HepG2 (cell line): ENCODE results near the gene IGFN1. TPM values are rescaled to one million over a fixed set of nuclear protein-coding genes. Genes with fewer than 3 reads are reported as not detected.

Experiments
- ATAC-seq: fragments of 200-7000 bp; cut with Tn5 transposase; 3 replicates; pipeline ENCODE4 v1.9.1; 2020; ENCODE audit warnings: mild to moderate bottlenecking, moderate library complexity
- BruUV-seq: library from RNA; stranded (reverse); fragments of 400-500 nt; replicated peaks from 2 replicates; lab custom pipeline; 2021; lab: Mats Ljungman, UMichigan
- CTCF ChIA-PET: fragments of 300-600 bp; formaldehyde crosslinking; extraction: SDS; loops from one replicate; lab custom pipeline; 2021; ENCODE audit warnings: low total read pairs, inconsistent platforms, low intra/inter-chr PET ratio; lab: Yijun Ruan, JAX
- POLR2A ChIA-PET: fragments of 350-600 bp; sonication (Branson Sonifier 250); formaldehyde crosslinking; loops from one replicate; lab custom pipeline; 2020; ENCODE audit warnings: antibody characterized with exemption, inconsistent platforms; lab: Yijun Ruan, JAX
- DNase-seq: peaks from one replicate; pipeline ENCODE4 v3.0.0-alpha.2; 2015; ENCODE audit warnings: low spot score
- FAIRE-seq: peaks from 3 replicates; lab custom pipeline; 2011; peaks lifted over from hg19 to GRCh38; lab: Jason Lieb, UNC
- H2AFZ ChIP-seq: one replicate; pipeline ENCODE4 v1.6.1; 2011; ENCODE audit warnings: low read length, inconsistent platforms
- H3K27ac ChIP-seq: fragments of 300-600 bp; 3 replicates; pipeline ENCODE4 v1.8.0; 2011; ENCODE audit warnings: mixed run types, mild to moderate bottlenecking, mixed read lengths, low read length, inconsistent platforms; ENCODE audit not compliant: insufficient read depth; ENCODE audit errors: extremely low read length
- H3K27me3 ChIP-seq, 2 experiments: fragments of 200-600 bp in 1 of 2; 2 replicates in 1 of 2; 3 replicates in 1 of 2; pipeline versions ENCODE4 v1.6.0 to v1.8.0; 2011; ENCODE audit warnings: low read length in 2 of 2, mild to moderate bottlenecking in 2 of 2, moderate library complexity in 2 of 2, inconsistent platforms in 1 of 2; ENCODE audit not compliant: insufficient read depth in 2 of 2, control insufficient read depth in 1 of 2
- H3K36me3 ChIP-seq, 2 experiments: fragments of 200-600 bp in 1 of 2; replicated peaks in 1 of 2; 2 replicates in 1 of 2; 3 replicates in 1 of 2; pipeline versions ENCODE4 v1.5.1 to v1.8.0; 2011; ENCODE audit warnings: low read length in 2 of 2, inconsistent platforms in 1 of 2; ENCODE audit not compliant: insufficient read depth in 2 of 2, control insufficient read depth in 1 of 2
- H3K4me1 ChIP-seq: 2 replicates; pipeline ENCODE4 v1.5.1; 2012; ENCODE audit warnings: low read length, inconsistent platforms; ENCODE audit not compliant: insufficient read depth
- H3K4me2 ChIP-seq: 2 replicates; pipeline ENCODE4 v1.6.0; 2011; ENCODE audit warnings: low read depth, low read length, inconsistent platforms
- H3K4me3 ChIP-seq, 3 experiments: fragments of 200-600 bp in 1 of 3; sonication (generic), shearing (Covaris generic) in 1 of 3; replicated peaks in 1 of 3; 2 replicates each; pipeline ENCODE4 v1.5.1; 2011 to 2016; ENCODE audit warnings: low read length in 3 of 3, inconsistent platforms in 2 of 3, low read depth in 2 of 3, mild to moderate bottlenecking in 2 of 3, control low read depth in 1 of 3, mixed read lengths in 1 of 3; ENCODE audit not compliant: insufficient read depth in 1 of 3
- H3K79me2 ChIP-seq: one replicate; pipeline ENCODE4 v1.6.1; 2011; ENCODE audit warnings: low read length, inconsistent platforms; ENCODE audit not compliant: insufficient read depth
- H3K9ac ChIP-seq: 2 replicates; pipeline ENCODE4 v1.6.0; 2011; ENCODE audit warnings: mild to moderate bottlenecking, low read depth, low read length, inconsistent platforms; ENCODE audit not compliant: insufficient read depth
- H3K9me3 ChIP-seq: 2 replicates; pipeline ENCODE4 v1.5.1; 2012; ENCODE audit warnings: mild to moderate bottlenecking, low read length
- H4K20me1 ChIP-seq: 2 replicates; pipeline ENCODE4 v1.6.0; 2011; ENCODE audit warnings: inconsistent platforms, mild to moderate bottlenecking, low read length, moderate library complexity; ENCODE audit not compliant: insufficient read depth
- ARNTL ChIP-seq: sonication (generic); formaldehyde crosslinking; IDR thresholded peaks from 2 replicates; pipeline ENCODE4 v1.4.0; 2020; ENCODE audit warnings: mild to moderate bottlenecking, missing genetic modification reagents
- BHLHE40 ChIP-seq: IDR thresholded peaks from 2 replicates; pipeline ENCODE4 v1.6.1; 2011; ENCODE audit warnings: low read length, improper control_type of control experiment
- HNRNPL ChIP-seq: fragments of 200-400 bp; formaldehyde crosslinking; IDR thresholded peaks from 2 replicates; pipeline ENCODE4 v1.6.1; 2017; ENCODE audit warnings: mild to moderate bottlenecking, low read depth, low read length
- SNAI1 ChIP-seq: sonication (generic); formaldehyde crosslinking; IDR thresholded peaks from 2 replicates; pipeline ENCODE4 v1.5.0; 2020; ENCODE audit warnings: mild to moderate bottlenecking, missing genetic modification reagents, borderline replicate concordance
- U2AF1 ChIP-seq: fragments of 200-400 bp; formaldehyde crosslinking; optimal IDR thresholded peaks from 2 replicates; pipeline ENCODE3; 2017; ENCODE audit warnings: mild to moderate bottlenecking, low read depth, low read length
- ZMYM3 ChIP-seq: sonication (generic); formaldehyde crosslinking; IDR thresholded peaks from 2 replicates; pipeline ENCODE4 v1.5.1; 2020; ENCODE audit warnings: mild to moderate bottlenecking, missing genetic modification reagents
- ZNF276 ChIP-seq: sonication (generic); formaldehyde crosslinking; IDR thresholded peaks from 2 replicates; pipeline ENCODE4 v1.4.0; 2020; ENCODE audit warnings: mild to moderate bottlenecking, low read depth, missing genetic modification reagents
- ZNF367 ChIP-seq: sonication (generic); formaldehyde crosslinking; IDR thresholded peaks from 2 replicates; pipeline ENCODE4 v1.4.0; 2020; ENCODE audit warnings: missing genetic modification reagents, borderline replicate concordance
- ZNF451 ChIP-seq: sonication (generic); formaldehyde crosslinking; IDR thresholded peaks from 2 replicates; pipeline ENCODE4 v1.5.0; 2020; ENCODE audit warnings: mild to moderate bottlenecking, missing genetic modification reagents
- ZSCAN9 ChIP-seq: IDR thresholded peaks from 2 replicates; pipeline ENCODE4 v1.6.1; 2016; ENCODE audit warnings: borderline replicate concordance
- WGBS: methylation state at CpG from one replicate; pipeline ENCODE4 v1.1.6; 2017; ENCODE audit warnings: low lambda C conversion rate; 5-methylcytosine and 5-hydroxymethylcytosine counted together
- in situ Hi-C: cut with HindIII; loops from 2 replicates; pipeline ENCODE4 v1.10.0; 2017; ENCODE audit warnings: low pct_unique_long_range_greater_than_20kb; ENCODE audit not compliant: extremely low pct_ligation_motif_present
- intact Hi-C: fragments of 100-400 bp; cut with micrococcal nuclease; formaldehyde crosslinking; loops from one replicate; pipeline ENCODE4 v1.10.0; 2022; ENCODE audit not compliant: unreplicated experiment
- polyA plus RNA-seq, 8 experiments: library from polyadenylated mRNA; depleted of rRNA in 3 of 8; stranded (reverse) in 7 of 8; unstranded in 1 of 8; fragments of >200 nt; fragmentation: Illumina TruSeq in 4 of 8; extraction: Trizol in 4 of 8; gene quantifications; 2 replicates each; pipeline versions ENCODE4 v1.2.1 to v1.2.3, GENCODE V29; 2011 to 2016; ENCODE audit warnings: low read depth in 4 of 8, missing spikeins in 1 of 8, mixed read lengths in 1 of 8; ENCODE audit not compliant: insufficient read depth in 1 of 8
- total RNA-seq, 5 experiments: library from RNA; depleted of rRNA; stranded (reverse); fragments of >200 nt; fragmentation: Illumina TruSeq; extraction: Trizol; gene quantifications; 2 replicates each; pipeline ENCODE4 v1.2.3, GENCODE V29; 2016; ENCODE audit warnings: low read depth in 1 of 5
- TF ChIP-seq, protein P1 (sequence below): sonication (generic); formaldehyde crosslinking; IDR thresholded peaks from 2 replicates; pipeline ENCODE4; 2020; ENCODE audit warnings: missing genetic modification reagents, mild to moderate bottlenecking, borderline replicate concordance
- TF ChIP-seq, protein P2 (sequence below): sonication (generic); formaldehyde crosslinking; IDR thresholded peaks from 2 replicates; pipeline ENCODE4 v1.4.0; 2020; ENCODE audit warnings: missing genetic modification reagents

Gene IGFN1
- total and polyA plus RNA-seq, 2 of the 13 experiments (the other 11 are each of a cell fraction or from before 2014, with no cell fraction given): 0.04 to 0.05 TPM

GRCh38 chr1:201250326-201251011 lies 59.8 kb downstream of the IGFN1 start:
- no peak overlapping the region for H3K9ac ChIP-seq
- H3K9me3 ChIP-seq: no peaks in the 10 kb centered on the region
- H4K20me1 ChIP-seq: no peaks in the 10 kb centered on the region; the same call in 1 of the 2 replicates
- in situ Hi-C loops: no loop called here
- H3K36me3 ChIP-seq: no peaks in the 10 kb centered on the region
- ATAC-seq (no peak), DNase-seq (no peak), FAIRE-seq (no peak)
- H3K27me3 ChIP-seq: peaks cover 3 to 7% of the 10 kb centered on the region in 2 experiments; a peak in 4 of 5 replicates
- no TSS peak for BruUV-seq
- WGBS: 1% methylated on average over 7 of the region's 10 CpGs
- intact Hi-C loops: no loop called here
- H3K4me2 ChIP-seq: no peak overlapping the region
- no peaks in the 10 kb centered on the region for H3K79me2 ChIP-seq
- ChIA-PET CTCF (no interaction called here), POLR2A (no interaction called here)
- no peaks in the 10 kb centered on the region for H3K4me1 ChIP-seq
- no peak overlapping the region for H3K27ac ChIP-seq
- no peak overlapping the region for H2AFZ ChIP-seq
- no peak overlapping the region for H3K4me3 ChIP-seq
- TF ChIP-seq, protein P1, sequence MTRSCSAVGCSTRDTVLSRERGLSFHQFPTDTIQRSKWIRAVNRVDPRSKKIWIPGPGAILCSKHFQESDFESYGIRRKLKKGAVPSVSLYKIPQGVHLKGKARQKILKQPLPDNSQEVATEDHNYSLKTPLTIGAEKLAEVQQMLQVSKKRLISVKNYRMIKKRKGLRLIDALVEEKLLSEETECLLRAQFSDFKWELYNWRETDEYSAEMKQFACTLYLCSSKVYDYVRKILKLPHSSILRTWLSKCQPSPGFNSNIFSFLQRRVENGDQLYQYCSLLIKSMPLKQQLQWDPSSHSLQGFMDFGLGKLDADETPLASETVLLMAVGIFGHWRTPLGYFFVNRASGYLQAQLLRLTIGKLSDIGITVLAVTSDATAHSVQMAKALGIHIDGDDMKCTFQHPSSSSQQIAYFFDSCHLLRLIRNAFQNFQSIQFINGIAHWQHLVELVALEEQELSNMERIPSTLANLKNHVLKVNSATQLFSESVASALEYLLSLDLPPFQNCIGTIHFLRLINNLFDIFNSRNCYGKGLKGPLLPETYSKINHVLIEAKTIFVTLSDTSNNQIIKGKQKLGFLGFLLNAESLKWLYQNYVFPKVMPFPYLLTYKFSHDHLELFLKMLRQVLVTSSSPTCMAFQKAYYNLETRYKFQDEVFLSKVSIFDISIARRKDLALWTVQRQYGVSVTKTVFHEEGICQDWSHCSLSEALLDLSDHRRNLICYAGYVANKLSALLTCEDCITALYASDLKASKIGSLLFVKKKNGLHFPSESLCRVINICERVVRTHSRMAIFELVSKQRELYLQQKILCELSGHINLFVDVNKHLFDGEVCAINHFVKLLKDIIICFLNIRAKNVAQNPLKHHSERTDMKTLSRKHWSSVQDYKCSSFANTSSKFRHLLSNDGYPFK: no peak
- TF ChIP-seq ZNF276 (no peak), ZNF367 (CRISPR knock-in tag) (no peak), ZNF451 (CRISPR knock-in tag) (no peak), BHLHE40 (no peak), U2AF1 (no peak), ZSCAN9 (no peak), HNRNPL (no peak), ZMYM3 (CRISPR knock-in tag) (no peak), SNAI1 (CRISPR knock-in tag) (no peak), ARNTL (CRISPR knock-in tag) (no peak)
- TF ChIP-seq, protein P2, sequence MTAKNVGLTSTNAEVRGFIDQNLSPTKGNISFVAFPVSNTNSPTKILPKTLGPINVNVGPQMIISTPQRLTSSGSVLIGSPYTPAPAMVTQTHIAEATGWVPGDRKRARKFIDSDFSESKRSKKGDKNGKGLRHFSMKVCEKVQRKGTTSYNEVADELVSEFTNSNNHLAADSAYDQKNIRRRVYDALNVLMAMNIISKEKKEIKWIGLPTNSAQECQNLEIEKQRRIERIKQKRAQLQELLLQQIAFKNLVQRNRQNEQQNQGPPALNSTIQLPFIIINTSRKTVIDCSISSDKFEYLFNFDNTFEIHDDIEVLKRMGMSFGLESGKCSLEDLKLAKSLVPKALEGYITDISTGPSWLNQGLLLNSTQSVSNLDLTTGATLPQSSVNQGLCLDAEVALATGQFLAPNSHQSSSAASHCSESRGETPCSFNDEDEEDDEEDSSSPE (CRISPR knock-in tag): no peak
